K562 (cell line): Measurements from ENCODE around the gene PRRG4. TPM values are rescaled to one million over a fixed set of nuclear protein-coding genes. Genes with fewer than 3 reads are reported as not detected.

ENCODE experiments used
- E2F8 ChIP-seq: fragments of 450-650 bp; IDR thresholded peaks from 2 replicates; pipeline ENCODE4 v1.7.1; 2018; ENCODE audit warnings: mild to moderate bottlenecking, low read depth; ENCODE audit not compliant: partially characterized antibody
- IRF9 ChIP-seq: fragments of 450-650 bp; IDR thresholded peaks from 2 replicates; pipeline ENCODE4 v1.6.1; 2016; ENCODE audit warnings: missing biosample characterization, missing genetic modification characterization
- MITF ChIP-seq: IDR thresholded peaks from 2 replicates; pipeline ENCODE4 v1.6.1; 2014; ENCODE audit warnings: antibody characterized with exemption
- NKRF ChIP-seq: fragments of 450-650 bp; IDR thresholded peaks from 2 replicates; pipeline ENCODE4 v1.6.1; 2016; ENCODE audit warnings: borderline replicate concordance
- RBM15 ChIP-seq: fragments of 200-400 bp; formaldehyde crosslinking; IDR thresholded peaks from 2 replicates; pipeline ENCODE4 v1.6.1; 2018; ENCODE audit warnings: mild to moderate bottlenecking, low read length, moderate library complexity; ENCODE audit not compliant: insufficient read depth
- RBM25 ChIP-seq: fragments of 200-400 bp; formaldehyde crosslinking; IDR thresholded peaks from 2 replicates; pipeline ENCODE4 v1.6.1; 2018; ENCODE audit warnings: low read length, low read depth, moderate library complexity; ENCODE audit not compliant: severe bottlenecking
- RBM39 ChIP-seq: fragments of 200-400 bp; formaldehyde crosslinking; optimal IDR thresholded peaks from 2 replicates; pipeline ENCODE3; 2018; ENCODE audit warnings: low read depth, low read length
- RHOXF2B ChIP-seq: fragments of 250-450 bp; sonication (Bioruptor Pico); conservative IDR thresholded peaks from 2 replicates; pipeline ENCODE4 v1.5.1; 2021
- SMARCB1 ChIP-seq: IDR thresholded peaks from 2 replicates; pipeline ENCODE4 v1.6.1; 2011; ENCODE audit warnings: improper control_type of control experiment, low read depth; ENCODE audit not compliant: insufficient read length
- SREBF1 ChIP-seq: fragments of 150-350 bp; IDR thresholded peaks from 2 replicates; pipeline ENCODE4 v1.6.1; 2014; ENCODE audit warnings: antibody characterized with exemption, low read depth, low read length, borderline replicate concordance
- SRSF9 ChIP-seq: fragments of 200-400 bp; formaldehyde crosslinking; IDR thresholded peaks from 2 replicates; pipeline ENCODE4 v1.6.1; 2017; ENCODE audit warnings: low read depth, low read length, borderline replicate concordance
- YY1 ChIP-seq, 3 experiments: IDR thresholded peaks; 2 replicates each; pipeline ENCODE4 v1.6.1; 2011; ENCODE audit warnings: low read length in 2 of 3, mild to moderate bottlenecking in 2 of 3, moderate library complexity in 2 of 3, borderline replicate concordance in 1 of 3, control low read depth in 1 of 3, low read depth in 1 of 3; ENCODE audit not compliant: insufficient read depth in 3 of 3, insufficient replicate concordance in 2 of 3, control insufficient read depth in 1 of 3, insufficient read length in 1 of 3; ENCODE audit errors: extremely low read depth in 1 of 3
- ZBTB1 ChIP-seq: sonication (generic); formaldehyde crosslinking; IDR thresholded peaks from 2 replicates; pipeline ENCODE4 v1.8.1; 2023; ENCODE audit warnings: missing genetic modification reagents, low read depth, mild to moderate bottlenecking, borderline replicate concordance
- ZNF121 ChIP-seq: sonication (generic); formaldehyde crosslinking; conservative IDR thresholded peaks from 2 replicates; pipeline ENCODE4 v1.8.0; 2022; ENCODE audit warnings: missing genetic modification reagents
- ZNF184 ChIP-seq: sonication (generic); formaldehyde crosslinking; IDR thresholded peaks from 2 replicates; pipeline ENCODE4 v1.5.0; 2020; ENCODE audit warnings: missing genetic modification reagents
- ZNF76 ChIP-seq: fragments of 250-450 bp; sonication (Bioruptor Pico); IDR thresholded peaks from 2 replicates; pipeline ENCODE4 v1.4.0; 2020; ENCODE audit warnings: mild to moderate bottlenecking, moderate library complexity, borderline replicate concordance
- polyA plus RNA-seq, 8 experiments: library from polyadenylated mRNA; depleted of rRNA in 4 of 8; stranded (reverse) in 5 of 8; unstranded in 3 of 8; fragments of >200 nt; fragmentation: Nextera tagmentation in 2 of 8; fragmentation: Illumina TruSeq in 1 of 8; extraction: Ambion mirVana in 2 of 8; extraction: Trizol in 1 of 8; gene quantifications; 2 replicates each; pipeline versions ENCODE4 v1.2.1 to v1.2.3, GENCODE V29; 2011 to 2014; ENCODE audit warnings: inconsistent platforms in 1 of 8, missing spikeins in 1 of 8
- total RNA-seq, 7 experiments: library from RNA; depleted of rRNA in 6 of 7; stranded (reverse); fragments of >200 nt in 6 of 7; fragmentation: Illumina TruSeq in 2 of 7; extraction: Trizol in 2 of 7; gene quantifications; 2 replicates each; pipeline versions ENCODE4 v1.2.1 to v1.2.3, GENCODE V29; 2011 to 2021; ENCODE audit warnings: low replicate concordance in 1 of 7
- TF ChIP-seq, protein P1 (sequence below), 2 experiments: IDR thresholded peaks; 2 replicates each; pipeline ENCODE4 v1.6.1; 2011; ENCODE audit warnings: borderline replicate concordance in 1 of 2, control low read depth in 1 of 2, low read depth in 1 of 2, low read length in 1 of 2, mild to moderate bottlenecking in 1 of 2, mixed read lengths in 1 of 2, moderate library complexity in 1 of 2; ENCODE audit not compliant: insufficient read depth in 1 of 2, insufficient read length in 1 of 2, poor library complexity in 1 of 2, severe bottlenecking in 1 of 2; ENCODE audit errors: extremely low read depth in 1 of 2

The PRRG4 gene
- total and polyA plus RNA-seq, 9 of the 15 experiments (the other 6 are each of a cell fraction or from before 2014, with no cell fraction given) = not detected

GRCh38 chr11:32892355-32893092 is 62.8 kb downstream of the PRRG4 start, which contains the start of gene QSER1 (continued):
- TF ChIP-seq RBM39 = no peak
- no peak for TF ChIP-seq ZNF76 (CRISPR knock-in tag)
- no peak for TF ChIP-seq RHOXF2B (CRISPR knock-in tag)
- no peak for TF ChIP-seq NKRF
- no peak for TF ChIP-seq MITF
- no peak for TF ChIP-seq IRF9 (tag)
- peak; percentile 96 for TF ChIP-seq ZBTB1 (CRISPR knock-in tag)
- TF ChIP-seq ZNF184 (CRISPR knock-in tag) = no peak
- TF ChIP-seq RBM15 = no peak
- no peak for TF ChIP-seq SREBF1
- no peak for TF ChIP-seq ZNF121 (CRISPR knock-in tag)
- TF ChIP-seq SMARCB1 = no peak
- TF ChIP-seq, protein P1, sequence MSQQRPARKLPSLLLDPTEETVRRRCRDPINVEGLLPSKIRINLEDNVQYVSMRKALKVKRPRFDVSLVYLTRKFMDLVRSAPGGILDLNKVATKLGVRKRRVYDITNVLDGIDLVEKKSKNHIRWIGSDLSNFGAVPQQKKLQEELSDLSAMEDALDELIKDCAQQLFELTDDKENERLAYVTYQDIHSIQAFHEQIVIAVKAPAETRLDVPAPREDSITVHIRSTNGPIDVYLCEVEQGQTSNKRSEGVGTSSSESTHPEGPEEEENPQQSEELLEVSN (IDR thresholded peaks at IDR 0.05; ENCODE audit: borderline replicate concordance in 1 of 2, extremely low read depth in 1 of 2, insufficient read depth in 1 of 2, insufficient read length in 1 of 2, low read depth in 1 of 2, low read length in 1 of 2, poor library complexity in 1 of 2, severe bottlenecking in 1 of 2) = peak; percentile 89 to 93
- TF ChIP-seq E2F8 = peak; percentile 79
- peak in 2 of 3 experiments; percentile 29 to 53 for TF ChIP-seq YY1 (IDR thresholded peaks at IDR 0.05; ENCODE audit: borderline replicate concordance in 1 of 3, control insufficient read depth in 1 of 3, extremely low read depth in 1 of 3, insufficient read depth in 3 of 3, insufficient read length in 1 of 3, insufficient replicate concordance in 2 of 3, low read depth in 1 of 3, low read length in 2 of 3)
- TF ChIP-seq RBM25 = no peak
- no peak for TF ChIP-seq SRSF9
